Progenitor cell of endocrine pancreas (in vitro differentiated cells): ENCODE measurements around the gene LDLRAD4. TPM values are rescaled to one million over a fixed set of nuclear protein-coding genes. Genes with fewer than 3 reads are reported as not detected.

Experiments used
- DNase-seq: peaks from one replicate; pipeline ENCODE4 v3.0.0; 2021; ENCODE audit warnings: low spot score; ENCODE audit not compliant: unreplicated experiment
- H3K27ac Mint-ChIP-seq: 2 replicates; pipeline ENCODE4 v1.8.0; 2021; ENCODE audit warnings: mild to moderate bottlenecking, moderate library complexity, mixed read lengths
- H3K27me3 Mint-ChIP-seq: 2 replicates; pipeline ENCODE4 v1.8.0; 2021; ENCODE audit warnings: mixed read lengths
- H3K36me3 Mint-ChIP-seq: 2 replicates; pipeline ENCODE4 v1.8.0; 2022; ENCODE audit warnings: mixed read lengths; ENCODE audit not compliant: insufficient read depth
- H3K4me1 Mint-ChIP-seq: 2 replicates; pipeline ENCODE4 v1.8.0; 2021; ENCODE audit warnings: low read depth, mixed read lengths
- H3K4me3 Mint-ChIP-seq: 2 replicates; pipeline ENCODE4 v1.8.0; 2021; ENCODE audit warnings: low read depth, mild to moderate bottlenecking, moderate library complexity, mixed read lengths
- H3K9me3 Mint-ChIP-seq: 2 replicates; pipeline ENCODE4 v1.8.0; 2021; ENCODE audit warnings: low read depth, mixed read lengths
- CTCF ChIP-seq: fragments of 200-600 bp; sonication (generic); IDR thresholded peaks from one replicate; pipeline ENCODE4 v1.5.0; 2021; ENCODE audit warnings: antibody characterized with exemption, mild to moderate bottlenecking; ENCODE audit not compliant: unreplicated experiment
- total RNA-seq: library from RNA; stranded (reverse); gene quantifications from 2 replicates; pipeline ENCODE4 v1.2.1, GENCODE V29; 2021

Gene LDLRAD4
- total RNA-seq, 1 donor from 2014 or later = 3.8 TPM

GRCh38 chr18:13398631-13399030, 180.1 kb downstream of the LDLRAD4 start:
- peaks cover 23% of the 10 kb centered on the region for H3K4me1 Mint-ChIP-seq
- no peak for DNase-seq
- H3K27me3 Mint-ChIP-seq = peaks cover 73% of the 10 kb centered on the region
- H3K27ac Mint-ChIP-seq = no peak overlapping the region
- TF ChIP-seq CTCF = no peak
- H3K9me3 Mint-ChIP-seq = no peaks in the 10 kb centered on the region
- H3K36me3 Mint-ChIP-seq = no peaks in the 10 kb centered on the region
- H3K4me3 Mint-ChIP-seq = no peak overlapping the region

GRCh38 chr18:13399511-13399910, 181.0 kb downstream of the LDLRAD4 start:
- Mint-ChIP-seq H3K27me3 (peaks cover 68% of the 10 kb centered on the region), H3K4me1 (peaks cover 22% of the 10 kb centered on the region), H3K36me3 (no peaks in the 10 kb centered on the region), H3K4me3 (no peak overlapping the region), H3K9me3 (no peaks in the 10 kb centered on the region), H3K27ac (no peak overlapping the region)
- no peak for TF ChIP-seq CTCF
- no peak for DNase-seq

GRCh38 chr18:13400636-13401315, 182.2 kb downstream of the LDLRAD4 start:
- H3K27me3 Mint-ChIP-seq = peaks cover 64% of the 10 kb centered on the region
- H3K9me3 Mint-ChIP-seq = no peaks in the 10 kb centered on the region
- H3K4me1 Mint-ChIP-seq = peaks cover 22% of the 10 kb centered on the region
- no peak for TF ChIP-seq CTCF
- peak overlapping the region; percentile 5 for H3K27ac Mint-ChIP-seq
- H3K4me3 Mint-ChIP-seq = no peak overlapping the region
- DNase-seq = no peak
- no peaks in the 10 kb centered on the region for H3K36me3 Mint-ChIP-seq

GRCh38 chr18:13401404-13401803, 182.8 kb downstream of the LDLRAD4 start:
- Mint-ChIP-seq H3K27me3 (peaks cover 63% of the 10 kb centered on the region), H3K4me3 (no peak overlapping the region), H3K9me3 (no peaks in the 10 kb centered on the region), H3K27ac (no peak overlapping the region), H3K36me3 (no peaks in the 10 kb centered on the region), H3K4me1 (peaks cover 22% of the 10 kb centered on the region)
- no peak for DNase-seq
- no peak for TF ChIP-seq CTCF

GRCh38 chr18:13401826-13402225, 183.3 kb downstream of the LDLRAD4 start:
- no peaks in the 10 kb centered on the region for H3K9me3 Mint-ChIP-seq
- DNase-seq = no peak
- TF ChIP-seq CTCF = no peak
- H3K4me3 Mint-ChIP-seq = no peak overlapping the region
- peaks cover 22% of the 10 kb centered on the region for H3K4me1 Mint-ChIP-seq
- H3K27me3 Mint-ChIP-seq = peaks cover 63% of the 10 kb centered on the region
- no peak overlapping the region for H3K27ac Mint-ChIP-seq
- H3K36me3 Mint-ChIP-seq = no peaks in the 10 kb centered on the region
